GM18858 (cell line): ENCODE measurements around the gene ANKRD11.
"Not testable (repeated sequence)": the region's sequence is repeated elsewhere in the genome, so short reads cannot be mapped to it uniquely, and the experiment has no call there.

Experiments used
- ATAC-seq: cut with Tn5 transposase; IDR thresholded peaks from one replicate; pipeline ENCODE4 v1.9.1; 2021; ENCODE audit not compliant: unreplicated experiment

ANKRD11 gene

GRCh38 chr16:89334050-89334449, 156.3 kb downstream of the ANKRD11 start:
- no peak for ATAC-seq

- not testable (repeated sequence) for ATAC-seq
Observed at GRCh38 chr16:89333401-89334001, 156.9 kb downstream of the ANKRD11 start.

- no peak for ATAC-seq
Observed at GRCh38 chr16:89332902-89333245, 157.5 kb downstream of the ANKRD11 start.

DNA sequence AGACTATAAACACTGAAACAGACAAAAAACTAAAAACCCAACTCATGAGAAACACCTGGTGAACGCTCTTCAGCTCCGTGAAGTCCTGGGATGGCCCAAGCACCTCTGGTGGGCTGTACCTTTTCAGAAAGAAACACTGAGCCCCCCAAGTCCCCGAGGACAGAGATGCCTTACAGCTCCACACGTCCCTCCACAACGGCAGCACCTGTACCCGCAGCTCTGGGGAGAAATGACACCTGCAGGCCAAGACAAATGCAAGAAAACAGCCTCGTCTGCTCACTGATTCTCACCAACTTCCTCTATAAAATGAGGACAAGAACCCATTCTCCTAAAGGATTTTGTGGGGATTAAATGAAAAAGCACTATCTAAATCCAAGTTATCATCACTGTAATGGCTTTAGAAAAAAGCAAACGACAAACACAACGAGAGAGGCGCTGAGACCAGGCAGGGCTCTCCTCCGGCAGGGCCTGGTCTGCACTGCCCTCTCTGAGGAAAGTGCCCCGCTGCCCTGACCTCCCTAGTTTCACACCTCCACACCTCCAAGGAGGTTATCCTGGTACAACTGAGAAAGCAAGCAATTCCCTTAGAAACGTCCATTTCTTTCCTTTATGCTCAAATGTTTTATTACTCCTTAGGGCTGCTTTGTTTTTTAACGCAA, 158.0 kb downstream of the ANKRD11 start:
- ATAC-seq, result no peak

DNA sequence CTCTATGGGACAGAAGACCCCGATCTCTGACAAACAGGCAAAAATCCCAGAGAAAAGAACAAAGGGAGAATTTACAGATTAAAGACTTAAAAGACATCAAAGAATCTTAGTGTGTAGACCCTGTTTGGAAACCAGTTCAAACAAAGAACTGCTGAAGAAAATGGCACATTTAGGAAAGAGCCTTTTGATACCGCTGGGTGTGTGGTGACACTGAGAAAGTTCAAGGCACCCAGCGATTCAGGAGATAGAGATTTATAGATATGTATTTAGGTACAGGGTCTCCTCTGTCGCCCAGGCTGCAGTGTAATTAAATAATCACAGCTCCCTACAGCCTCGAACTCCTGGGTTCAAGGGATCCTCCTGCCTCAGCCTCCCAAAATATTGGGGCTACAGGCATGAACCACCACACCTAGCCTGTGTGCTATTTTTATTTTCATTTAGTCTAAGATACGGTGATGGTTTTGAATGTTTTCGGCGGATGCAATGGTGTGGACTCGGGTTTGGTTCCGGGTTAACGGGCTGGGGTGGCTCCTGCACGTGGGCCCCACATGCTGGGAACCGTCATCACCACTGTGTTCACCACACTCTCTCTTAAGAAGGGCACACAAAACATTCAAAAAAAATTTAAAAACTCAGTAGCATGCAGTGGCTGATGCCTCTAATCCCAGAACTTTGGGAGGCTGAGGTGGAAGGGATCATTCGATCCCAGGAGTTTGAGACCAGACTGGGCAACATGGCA, 158.8 kb downstream of the ANKRD11 start:
- ATAC-seq, result no peak

DNA sequence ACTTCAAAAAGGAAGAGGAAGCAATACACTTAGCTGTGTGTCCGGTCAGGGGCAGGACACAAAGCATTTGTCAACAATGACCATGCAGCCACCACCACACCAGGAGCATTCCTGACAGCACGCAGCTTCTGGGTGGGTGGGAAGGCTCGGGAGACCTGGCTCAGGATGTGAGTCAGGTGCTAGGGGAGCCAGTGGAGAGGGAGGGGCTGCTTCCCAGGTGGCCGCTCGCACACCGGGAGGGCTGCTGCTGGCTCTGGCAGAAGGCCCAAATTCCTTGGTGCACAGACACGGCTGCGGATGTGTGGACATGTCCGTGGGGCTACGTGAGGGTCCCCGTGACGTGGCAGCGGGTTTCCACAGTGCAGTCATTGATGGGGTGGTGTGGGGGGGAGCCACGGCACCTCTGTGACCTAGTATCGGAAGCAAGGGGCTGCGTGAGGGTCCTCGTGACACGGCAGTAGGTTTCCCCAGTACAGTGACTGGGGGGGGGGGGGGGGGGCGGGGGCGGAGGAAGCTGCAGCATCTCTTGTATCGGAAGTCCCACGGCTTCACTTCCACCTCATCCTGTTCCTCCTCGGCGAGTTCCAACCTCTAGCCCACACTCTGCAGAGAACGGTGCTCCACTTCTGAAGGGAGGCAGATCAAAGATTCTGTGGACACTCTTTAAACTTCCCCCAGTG, 160.0 kb downstream of the ANKRD11 start:
- no peak for ATAC-seq

GRCh38 chr16:89329830-89330176, 160.6 kb downstream of the ANKRD11 start:
- not testable (repeated sequence) for ATAC-seq

DNA sequence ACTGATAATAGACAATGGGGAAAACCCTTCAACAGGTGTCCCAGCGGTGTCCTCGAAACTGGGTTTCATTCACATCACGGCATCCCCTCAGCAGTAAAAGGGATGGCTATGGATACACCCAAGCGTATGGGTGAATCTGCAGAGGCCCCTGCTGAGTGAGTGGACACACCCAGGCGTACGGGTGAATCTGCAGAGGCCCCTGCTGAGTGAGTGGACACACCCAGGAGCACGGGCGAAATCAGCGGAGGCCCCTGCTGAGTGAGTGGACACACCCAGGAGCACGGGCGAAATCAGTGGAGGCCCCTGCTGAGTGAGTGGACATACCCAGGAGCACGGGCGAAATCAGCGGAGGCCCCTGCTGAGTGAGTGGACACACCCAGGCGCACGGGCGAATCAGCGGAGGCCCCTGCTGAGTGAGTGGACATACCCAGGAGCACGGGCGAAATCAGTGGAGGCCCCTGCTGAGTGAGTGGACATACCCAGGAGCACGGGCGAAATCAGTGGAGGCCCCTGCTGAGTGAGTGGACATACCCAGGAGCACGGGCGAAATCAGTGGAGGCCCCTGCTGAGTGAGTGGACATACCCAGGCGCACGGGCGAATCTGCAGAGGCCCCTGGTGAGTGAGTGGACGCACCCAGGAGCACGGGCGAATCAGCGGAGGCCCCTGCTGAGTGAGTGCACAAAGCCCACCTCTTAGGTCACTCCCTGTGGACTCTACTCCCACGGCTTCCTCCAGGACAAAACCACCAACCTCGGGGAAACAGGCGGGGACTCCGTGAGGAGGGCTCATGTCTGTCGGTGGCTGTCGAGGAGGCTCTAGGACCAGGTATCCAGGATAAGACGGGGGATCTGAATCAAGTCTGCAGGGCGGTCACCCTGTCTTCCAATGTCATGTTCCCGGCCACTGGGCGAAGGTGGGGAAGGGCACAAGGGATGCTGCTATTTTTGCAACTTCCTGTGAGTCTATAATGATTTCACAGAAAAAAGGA, 161.7 kb downstream of the ANKRD11 start:
- not testable (repeated sequence) for ATAC-seq

DNA sequence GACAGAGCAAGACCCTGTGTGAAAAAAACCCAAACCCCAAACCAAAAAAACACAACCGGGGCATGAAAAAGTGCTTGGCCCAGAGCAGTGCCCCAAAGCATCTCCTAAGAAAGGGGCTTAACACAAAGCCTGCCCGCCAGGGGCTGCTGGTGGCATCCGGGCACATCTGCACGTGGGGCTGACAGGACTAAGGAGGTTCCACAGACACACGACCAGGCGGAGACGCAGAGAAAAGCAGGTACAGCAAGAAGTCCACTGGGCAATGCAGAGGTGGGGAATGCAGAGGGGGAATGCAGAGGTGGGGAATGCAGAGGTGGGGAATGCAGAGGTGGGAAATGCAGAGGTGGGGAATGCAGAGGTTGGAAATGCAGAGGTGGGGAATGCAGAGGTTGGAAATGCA, 163.6 kb downstream of the ANKRD11 start:
- ATAC-seq, result no peak

DNA sequence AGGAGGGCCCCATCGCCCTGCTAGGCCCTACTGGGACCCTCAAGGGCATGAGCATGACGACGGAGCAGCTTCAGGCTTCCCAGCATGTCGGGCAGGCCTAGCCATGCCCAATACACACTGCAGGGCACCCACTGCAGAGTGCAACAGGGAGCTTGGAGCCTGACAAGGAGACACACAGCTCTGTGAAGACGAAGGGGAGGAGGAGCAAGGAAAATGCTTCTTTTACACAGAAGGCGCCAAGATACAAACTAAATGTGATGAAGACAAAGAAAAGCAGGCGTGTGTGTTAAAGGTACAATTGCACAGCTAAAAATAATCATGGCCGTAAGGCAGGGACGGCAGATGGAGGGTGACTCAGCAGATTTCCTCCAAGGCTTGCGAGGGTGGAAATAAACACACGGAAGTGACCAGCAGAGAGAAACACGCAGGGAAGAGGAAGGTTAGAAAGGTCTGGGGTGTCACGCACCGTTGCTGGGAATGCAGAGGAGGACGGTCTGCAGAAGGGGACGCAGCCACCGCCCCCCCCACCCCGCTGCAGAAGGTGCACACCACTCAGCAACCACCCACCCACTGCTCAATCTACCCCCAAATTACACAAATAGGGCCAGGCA, 164.4 kb downstream of the ANKRD11 start:
- no peak for ATAC-seq

- no peak for ATAC-seq
Observed at GRCh38 chr16:89324056-89325010, 166.0 kb downstream of the ANKRD11 start.

DNA sequence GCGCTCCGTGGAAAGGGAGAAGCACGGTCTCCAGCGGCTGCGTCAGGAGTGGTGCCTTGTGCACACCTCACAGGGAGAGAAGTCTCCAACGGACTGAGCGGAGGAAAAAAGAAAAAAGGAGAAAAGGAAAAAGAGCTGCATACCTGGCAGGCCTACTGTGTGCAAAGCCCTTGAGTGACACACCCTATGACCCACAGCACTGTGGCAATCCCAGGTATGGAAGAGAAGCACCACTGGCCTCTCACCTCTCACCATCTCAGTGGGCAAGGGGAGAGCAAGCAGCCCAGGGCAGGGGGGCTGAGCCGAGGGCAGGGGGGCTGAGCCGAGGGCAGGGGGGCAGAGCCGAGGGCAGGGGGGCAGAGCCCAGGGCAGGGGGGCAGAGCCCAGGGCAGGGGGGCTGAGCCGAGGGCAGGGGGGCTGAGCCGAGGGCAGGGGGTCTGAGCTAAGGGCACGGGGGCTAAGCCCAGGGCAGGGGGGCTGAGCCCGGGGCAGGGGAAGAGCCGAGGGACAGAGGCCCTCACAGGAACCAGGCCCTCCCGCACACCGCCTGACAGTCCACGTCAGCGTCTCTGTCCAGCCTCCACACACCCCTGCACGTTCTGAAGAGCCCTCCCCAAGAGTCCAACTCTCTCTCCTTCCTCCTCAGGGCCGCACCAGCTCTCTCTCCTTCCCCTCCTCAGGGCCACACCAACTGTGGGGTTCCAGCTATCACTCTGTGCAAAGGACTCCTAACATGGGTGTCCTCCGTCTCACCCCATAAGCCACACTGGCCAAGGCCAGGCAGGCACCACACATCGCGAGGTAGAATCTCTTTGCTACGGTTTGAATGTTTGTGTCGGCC, 167.0 kb downstream of the ANKRD11 start:
- ATAC-seq, result no peak

DNA sequence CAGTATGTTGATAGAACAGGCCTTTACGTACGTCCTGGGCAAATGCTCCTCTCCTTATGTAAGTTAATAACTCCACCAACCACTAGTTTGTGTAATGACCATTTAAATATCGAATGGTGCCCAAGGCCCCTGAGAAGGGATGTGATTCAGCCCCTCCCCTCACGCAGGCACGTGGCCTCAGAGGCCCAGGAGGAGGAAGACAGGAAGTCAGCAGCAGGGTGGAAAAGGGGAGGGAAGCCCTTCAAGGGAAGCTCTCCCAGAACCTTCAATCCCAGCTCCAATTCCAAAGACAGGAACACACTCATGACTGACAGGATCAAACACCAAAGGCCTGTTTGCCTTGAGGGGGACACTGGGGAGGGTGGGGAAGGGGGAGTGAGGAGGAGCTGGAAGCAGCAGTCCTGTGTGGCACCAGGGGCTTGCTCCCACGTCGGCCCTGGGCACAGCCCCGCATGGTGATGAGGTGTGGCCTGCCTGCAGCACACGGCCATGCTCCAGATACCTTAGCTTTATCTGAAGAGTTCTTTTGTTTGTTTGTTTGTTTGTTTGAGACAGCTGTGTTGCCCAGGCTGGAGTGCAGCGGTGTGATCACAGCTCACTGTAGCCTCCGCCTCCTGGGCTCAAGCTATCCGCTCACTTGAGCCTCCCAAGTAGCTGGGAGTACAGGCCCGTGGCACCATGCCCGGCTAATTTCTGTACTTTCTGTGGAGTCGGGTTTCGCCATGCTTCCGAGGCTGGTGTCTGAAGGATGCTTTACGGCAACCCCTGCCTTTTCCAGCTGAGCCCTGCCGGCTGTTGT, 167.8 kb downstream of the ANKRD11 start:
- no peak for ATAC-seq

GRCh38 chr16:89320782-89321501, 169.4 kb downstream of the ANKRD11 start:
- ATAC-seq, result no peak

GRCh38 chr16:89319886-89320781, 170.2 kb downstream of the ANKRD11 start:
- no peak for ATAC-seq

- ATAC-seq, result no peak
Observed at GRCh38 chr16:89319631-89319885, 170.8 kb downstream of the ANKRD11 start.
